Ectodermal cell (in vitro differentiated cells): ENCODE results near the gene CRTC2.

Experiments used
- H3K27ac ChIP-seq: 2 replicates; pipeline ENCODE4 v1.7.0; 2013; ENCODE audit warnings: mild to moderate bottlenecking, low read depth, low read length; ENCODE audit not compliant: insufficient read depth, poor library complexity, severe bottlenecking
- H3K27me3 ChIP-seq: 2 replicates; pipeline ENCODE4 v1.7.0; 2013; ENCODE audit warnings: mild to moderate bottlenecking, low read length; ENCODE audit not compliant: insufficient read depth, control insufficient read depth, poor library complexity, severe bottlenecking
- H3K36me3 ChIP-seq: one replicate; pipeline ENCODE4 v1.7.0; 2013; ENCODE audit warnings: low read length; ENCODE audit not compliant: control insufficient read depth, insufficient read depth
- H3K4me1 ChIP-seq: one replicate; pipeline ENCODE4 v1.7.0; 2013; ENCODE audit warnings: low read length; ENCODE audit not compliant: control insufficient read depth, insufficient read depth
- H3K4me3 ChIP-seq: 2 replicates; pipeline ENCODE4 v1.7.0; 2013; ENCODE audit warnings: low read depth, low read length, control low read depth; ENCODE audit not compliant: insufficient read depth
- H3K9me3 ChIP-seq: 2 replicates; pipeline ENCODE4 v1.7.0; 2013; ENCODE audit warnings: mild to moderate bottlenecking, low read length, moderate library complexity; ENCODE audit not compliant: control insufficient read depth
- WGBS, 2 experiments: methylation state at CpG; one replicate each; pipeline ENCODE4 v1.1.7; 2013; ENCODE audit warnings: missing lambda C conversion rate in 2 of 2; 5-methylcytosine and 5-hydroxymethylcytosine counted together

Gene CRTC2

GRCh38 chr1:153940756-153941155 is 17.7 kb downstream of the CRTC2 start:
- H3K4me3 ChIP-seq, result no peak overlapping the region
- WGBS, 2 experiments, result 93 to 94% methylated on average over 8 of the region's 8 CpGs
- H3K36me3 ChIP-seq, result no peaks in the 10 kb centered on the region
- no peaks in the 10 kb centered on the region for H3K4me1 ChIP-seq
- no peak overlapping the region for H3K27ac ChIP-seq
- no peaks in the 10 kb centered on the region for H3K9me3 ChIP-seq
- no peaks in the 10 kb centered on the region for H3K27me3 ChIP-seq

DNA sequence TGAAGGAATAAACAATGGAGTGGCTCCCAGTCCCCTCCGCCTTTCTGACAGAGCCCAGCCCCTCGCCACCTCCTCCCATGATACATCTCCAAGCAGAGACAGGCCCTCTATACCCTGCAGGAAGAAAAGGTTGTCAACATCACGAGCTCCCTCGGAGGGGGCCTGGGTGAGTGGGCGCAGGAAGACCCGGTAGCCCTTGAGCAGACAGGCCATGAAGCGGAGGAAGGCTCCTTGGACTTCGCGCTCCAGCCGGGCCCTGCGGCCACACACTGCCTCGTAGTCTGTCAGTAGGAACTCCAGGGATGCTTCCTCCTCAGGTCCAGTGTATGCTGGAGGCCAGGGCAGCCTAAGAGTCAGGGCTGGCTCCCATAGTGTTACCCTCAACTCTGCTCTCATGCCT is 18.9 kb downstream of the CRTC2 start:
- H3K4me3 ChIP-seq, result no peak overlapping the region
- 95% methylated on average over 12 of the region's 12 CpGs for WGBS, 2 experiments
- H3K27ac ChIP-seq, result no peak overlapping the region
- H3K27me3 ChIP-seq, result no peaks in the 10 kb centered on the region
- H3K9me3 ChIP-seq, result no peaks in the 10 kb centered on the region
- no peaks in the 10 kb centered on the region for H3K4me1 ChIP-seq
- H3K36me3 ChIP-seq, result peaks cover 5% of the 10 kb centered on the region

- peaks cover 5% of the 10 kb centered on the region for H3K36me3 ChIP-seq
- H3K4me1 ChIP-seq, result no peaks in the 10 kb centered on the region
- H3K27ac ChIP-seq, result no peak overlapping the region
- H3K9me3 ChIP-seq, result no peaks in the 10 kb centered on the region
- no peak overlapping the region for H3K4me3 ChIP-seq
- H3K27me3 ChIP-seq, result no peaks in the 10 kb centered on the region
- WGBS, 2 experiments, result 93 to 99% methylated on average over 3 of the region's 3 CpGs
Measured at GRCh38 chr1:153938996-153939395, 19.4 kb downstream of the CRTC2 start.

DNA sequence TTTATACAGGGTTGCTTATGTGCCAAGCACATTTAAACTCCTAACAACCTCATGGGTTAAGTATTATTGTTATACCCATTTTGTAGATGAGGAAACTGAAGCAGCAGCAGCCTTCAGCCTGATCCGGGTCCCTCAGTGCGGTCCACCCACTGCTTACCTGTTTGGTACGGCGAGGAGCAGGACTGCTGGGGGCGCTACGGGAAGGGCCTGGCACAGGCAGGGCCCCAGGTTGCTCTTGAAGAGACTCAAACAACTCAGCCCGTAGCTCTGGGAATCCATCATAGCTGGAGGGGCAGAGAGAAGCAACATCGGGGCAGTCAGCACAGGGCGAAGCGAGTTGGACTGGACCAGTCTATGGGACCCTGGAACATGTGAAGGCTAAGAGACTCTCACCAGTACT is 21.1 kb downstream of the CRTC2 start:
- Histone ChIP-seq H3K27ac (no peak overlapping the region), H3K36me3 (peaks cover 5% of the 10 kb centered on the region), H3K4me1 (no peaks in the 10 kb centered on the region), H3K27me3 (no peaks in the 10 kb centered on the region), H3K4me3 (no peak overlapping the region), H3K9me3 (no peaks in the 10 kb centered on the region)
- 96 to 97% methylated on average over 10 of the region's 10 CpGs for WGBS, 2 experiments

- no peaks in the 10 kb centered on the region for H3K9me3 ChIP-seq
- no peak overlapping the region for H3K27ac ChIP-seq
- no peaks in the 10 kb centered on the region for H3K27me3 ChIP-seq
- H3K36me3 ChIP-seq, result peaks cover 5% of the 10 kb centered on the region
- no peak overlapping the region for H3K4me3 ChIP-seq
- H3K4me1 ChIP-seq, result no peaks in the 10 kb centered on the region
- 94 to 96% methylated on average over 12 of the region's 12 CpGs for WGBS, 2 experiments
Measured at GRCh38 chr1:153936011-153936802, 22.2 kb downstream of the CRTC2 start.

DNA sequence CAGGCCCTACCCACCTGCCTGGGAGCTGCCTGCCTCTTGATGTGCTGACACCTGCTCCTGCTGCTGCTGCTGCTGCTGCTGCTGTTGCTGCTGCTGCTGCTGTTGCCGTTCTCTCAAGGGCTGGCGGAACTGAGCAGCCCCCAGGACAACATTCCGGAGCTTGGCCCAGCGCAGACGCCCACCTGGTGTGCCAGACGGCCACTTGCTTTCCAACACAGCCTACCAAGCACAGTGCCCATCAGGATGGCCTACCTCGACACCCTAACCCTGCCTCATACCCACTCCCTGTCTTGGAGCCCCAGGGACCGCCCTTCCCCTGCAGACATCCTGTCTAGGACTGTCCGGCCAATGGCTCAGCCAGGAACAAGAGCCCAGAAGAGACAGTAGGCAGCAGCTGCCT is 23.7 kb downstream of the CRTC2 start:
- H3K36me3 ChIP-seq, result peaks cover 5% of the 10 kb centered on the region
- H3K4me3 ChIP-seq, result no peak overlapping the region
- H3K9me3 ChIP-seq, result no peaks in the 10 kb centered on the region
- no peaks in the 10 kb centered on the region for H3K4me1 ChIP-seq
- 91 to 94% methylated on average over 9 of the region's 9 CpGs for WGBS, 2 experiments
- no peak overlapping the region for H3K27ac ChIP-seq
- no peaks in the 10 kb centered on the region for H3K27me3 ChIP-seq

DNA sequence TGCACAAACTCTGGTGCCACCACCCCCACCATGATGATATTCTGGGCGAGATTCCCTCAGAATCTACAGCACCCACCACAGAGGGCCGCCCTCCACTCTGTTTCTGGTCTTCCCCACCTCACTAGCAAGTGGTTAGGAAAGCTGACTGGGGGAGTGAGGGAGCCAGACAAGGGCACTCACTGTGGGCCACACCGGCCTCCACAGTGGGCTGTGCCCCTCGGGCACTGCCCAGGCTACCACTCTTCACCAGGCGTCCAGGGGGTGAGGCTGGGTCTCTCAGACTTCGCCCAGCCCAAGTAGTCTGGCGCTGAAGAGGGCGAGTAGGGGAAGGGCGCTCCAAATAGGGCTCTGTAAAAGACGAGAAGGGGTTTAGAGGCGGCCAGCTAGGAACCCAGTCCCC is 24.5 kb downstream of the CRTC2 start:
- Histone ChIP-seq H3K4me3 (no peak overlapping the region), H3K27ac (no peak overlapping the region), H3K36me3 (peaks cover 5% of the 10 kb centered on the region), H3K9me3 (no peaks in the 10 kb centered on the region), H3K27me3 (no peaks in the 10 kb centered on the region), H3K4me1 (no peaks in the 10 kb centered on the region)
- 95 to 97% methylated on average over 11 of the region's 11 CpGs for WGBS, 2 experiments

DNA sequence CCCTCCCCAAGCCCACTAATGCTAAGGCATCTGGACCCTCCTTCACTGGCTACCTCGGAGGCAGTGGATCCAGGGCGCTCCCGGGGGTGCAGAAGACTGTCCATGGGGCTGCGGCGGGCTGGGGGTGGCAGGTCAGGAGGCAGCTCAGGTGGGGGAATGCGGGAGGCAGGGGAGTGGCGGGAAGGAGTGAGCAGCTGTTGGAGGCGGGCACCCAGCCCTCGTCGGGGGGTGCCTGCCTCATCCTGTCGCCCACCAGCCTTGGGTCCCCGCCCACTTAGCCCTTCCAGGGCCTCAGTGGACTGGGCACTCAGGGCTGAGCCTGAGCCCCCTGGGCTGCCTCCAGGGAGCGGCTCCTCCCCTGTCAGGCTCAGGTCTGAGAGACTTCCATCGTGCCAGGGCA is 25.0 kb downstream of the CRTC2 start:
- no peak overlapping the region for H3K27ac ChIP-seq
- no peaks in the 10 kb centered on the region for H3K9me3 ChIP-seq
- no peaks in the 10 kb centered on the region for H3K4me1 ChIP-seq
- 95% methylated on average over 14 of the region's 14 CpGs for WGBS, 2 experiments
- no peak overlapping the region for H3K4me3 ChIP-seq
- no peaks in the 10 kb centered on the region for H3K27me3 ChIP-seq
- peaks cover 5% of the 10 kb centered on the region for H3K36me3 ChIP-seq

GRCh38 chr1:153932156-153933131 is 26.0 kb downstream of the CRTC2 start:
- WGBS, 2 experiments, result 94 to 97% methylated on average over 18 of the region's 18 CpGs
- no peak overlapping the region for H3K4me3 ChIP-seq
- H3K4me1 ChIP-seq, result no peaks in the 10 kb centered on the region
- no peaks in the 10 kb centered on the region for H3K9me3 ChIP-seq
- no peak overlapping the region for H3K27ac ChIP-seq
- H3K36me3 ChIP-seq, result peaks cover 5% of the 10 kb centered on the region
- no peaks in the 10 kb centered on the region for H3K27me3 ChIP-seq
